Ovary (tissue), 9 donors: Measurements from ENCODE around the gene DOC2B. TPM values are rescaled to one million over a fixed set of nuclear protein-coding genes. Genes with fewer than 3 reads are reported as not detected.
"Not testable (repeated sequence)": the region's sequence is repeated elsewhere in the genome, so short reads cannot be mapped to it uniquely, and the experiment has no call there.

Experiments used
- DNase-seq, 5 donors: peaks; one replicate each; pipeline ENCODE4 v3.0.0-alpha.2; 2019 to 2020
- H3K27ac ChIP-seq, 2 donors: fragments of 200-600 bp; one replicate each; pipeline versions ENCODE4 v1.5.1 to v1.8.0; 2019 to 2022
- H3K27me3 ChIP-seq: fragments of 200-600 bp; one replicate; pipeline ENCODE4 v1.8.0; 2022
- H3K36me3 ChIP-seq: fragments of 200-600 bp; sonication (generic); one replicate; pipeline ENCODE4 v1.5.1; 2019
- H3K4me1 ChIP-seq: one replicate; pipeline ENCODE4 v1.8.1; 2013; ENCODE audit warnings: mild to moderate bottlenecking, moderate library complexity; ENCODE audit not compliant: insufficient read depth
- H3K4me3 ChIP-seq: fragments of 200-600 bp; sonication (generic); one replicate; pipeline ENCODE4 v1.5.1; 2017
- H3K9me3 ChIP-seq, 2 donors: fragments of 200-600 bp in 1 of 2; sonication (generic) in 1 of 2; one replicate each; pipeline versions ENCODE4 v1.5.1 to v1.8.1; 2013 to 2019; ENCODE audit warnings: mild to moderate bottlenecking in 1 of 2, moderate library complexity in 1 of 2
- EP300 ChIP-seq: sonication (generic); formaldehyde crosslinking; IDR thresholded peaks from one replicate; pipeline ENCODE4 v1.6.1; 2017; ENCODE audit warnings: antibody characterized with exemption
- POLR2A ChIP-seq: fragments of 450-650 bp; IDR thresholded peaks from one replicate; pipeline ENCODE4 v1.6.1; 2017; ENCODE audit warnings: antibody characterized with exemption, mild to moderate bottlenecking, moderate library complexity
- WGBS, 3 donors: extraction: QIAGEN DNeasy Blood & Tissue Kit in 1 of 3; methylation state at CpG; one replicate each; pipeline versions ENCODE4 v1.1.5 to v1.1.7; 2013 to 2017; 5-methylcytosine and 5-hydroxymethylcytosine counted together
- intact Hi-C, 4 donors: fragments of 100-400 bp; cut with DNase I; formaldehyde crosslinking; loops; one replicate each; pipeline versions ENCODE4 v1.11.0 to v1.15.1; 2022 to 2023
- polyA plus RNA-seq, 2 donors: library from polyadenylated mRNA; stranded (reverse); fragments of 200-250 nt in 1 of 2; fragments of 350-450 nt in 1 of 2; fragmentation: Illumina TruSeq in 1 of 2; extraction: RNeasy Lipid Tissue Mini Kit (QIAGEN cat#74804) in 1 of 2; gene quantifications; one replicate each; pipeline ENCODE4 v1.2.3, GENCODE V29; 2013 to 2014
- total RNA-seq, 7 donors: library from RNA; depleted of rRNA in 2 of 7; stranded (reverse); fragments of >200 nt in 2 of 7; fragmentation: NEBNext Ultra II Directional in 3 of 7; extraction: Animal tissue kit (Norgen Biotek cat#: 25700) in 3 of 7; gene quantifications; one replicate each; pipeline versions ENCODE4 v1.1.0 to v1.2.4, GENCODE V29; 2016 to 2023
- TF ChIP-seq, protein P1 (sequence below), 3 donors: fragments of 450-650 bp in 2 of 3; fragments of 200-600 bp in 1 of 3; IDR thresholded peaks; one replicate each; pipeline versions ENCODE4 v1.5.1 to v1.8.0; 2016 to 2022; ENCODE audit warnings: antibody characterized with exemption in 3 of 3, mild to moderate bottlenecking in 1 of 3
- donor health status: DM: no; HTN: no; CAD: no; lungs with moderate emphysema.
- donor health status: DM: no; HTN: no; CAD: no.
- donor health status: Bipolar disorder and iron deficiency.
- donor health status: DM: yes; HTN: yes; CAD: no.
- donor health status: DM: no; HTN: no; CAD: no.
- donor health status: DM: yes; HTN: yes; CAD: no.

DOC2B gene
- total and polyA plus RNA-seq, 9 donors: 0.83 to 4.5 (median 2.0) TPM

DNA sequence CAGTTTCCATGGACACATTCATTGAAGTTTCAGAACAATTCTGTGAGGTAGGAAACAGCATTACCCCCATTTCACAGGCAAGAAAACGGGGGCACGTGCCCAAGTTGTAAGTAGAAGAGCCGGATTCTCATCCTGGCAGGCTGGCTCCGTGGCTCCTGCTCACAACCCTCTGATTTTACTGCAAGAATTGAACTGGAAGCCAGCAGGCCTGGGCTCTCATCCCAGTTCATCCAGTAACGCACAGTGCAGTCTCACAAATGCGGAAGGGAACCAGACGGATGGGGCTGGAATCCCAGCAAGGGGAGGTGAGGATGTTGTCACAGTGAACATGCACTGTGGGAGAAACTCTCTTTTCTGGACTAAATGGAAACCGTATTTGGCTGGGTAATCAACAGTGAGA, 40.7 kb upstream of the DOC2B start:
- WGBS, 3 donors: 74 to 87% (median 80%) methylated on average over 8 of the region's 8 CpGs

DNA sequence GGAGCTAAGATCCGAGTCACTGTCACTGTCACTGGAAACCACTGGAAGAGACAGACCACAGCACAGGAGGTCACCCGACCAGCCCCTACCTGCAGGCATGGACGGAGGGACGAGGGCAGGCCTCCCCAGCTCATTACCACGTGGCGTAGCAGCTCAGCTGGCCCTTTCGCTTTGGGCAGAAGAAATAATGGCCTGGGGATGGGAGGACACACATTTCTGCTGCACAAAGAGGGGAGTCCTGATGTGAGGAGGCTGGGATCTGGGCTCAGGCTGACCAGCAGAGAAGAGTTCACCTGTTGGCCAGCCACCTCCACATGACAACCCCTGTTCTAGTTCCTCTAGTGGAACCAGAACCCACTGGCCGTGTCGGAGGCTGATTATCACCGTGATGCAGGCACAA, 38.2 kb upstream of the DOC2B start:
- TF ChIP-seq POLR2A: no peak
- TF ChIP-seq, protein P1, sequence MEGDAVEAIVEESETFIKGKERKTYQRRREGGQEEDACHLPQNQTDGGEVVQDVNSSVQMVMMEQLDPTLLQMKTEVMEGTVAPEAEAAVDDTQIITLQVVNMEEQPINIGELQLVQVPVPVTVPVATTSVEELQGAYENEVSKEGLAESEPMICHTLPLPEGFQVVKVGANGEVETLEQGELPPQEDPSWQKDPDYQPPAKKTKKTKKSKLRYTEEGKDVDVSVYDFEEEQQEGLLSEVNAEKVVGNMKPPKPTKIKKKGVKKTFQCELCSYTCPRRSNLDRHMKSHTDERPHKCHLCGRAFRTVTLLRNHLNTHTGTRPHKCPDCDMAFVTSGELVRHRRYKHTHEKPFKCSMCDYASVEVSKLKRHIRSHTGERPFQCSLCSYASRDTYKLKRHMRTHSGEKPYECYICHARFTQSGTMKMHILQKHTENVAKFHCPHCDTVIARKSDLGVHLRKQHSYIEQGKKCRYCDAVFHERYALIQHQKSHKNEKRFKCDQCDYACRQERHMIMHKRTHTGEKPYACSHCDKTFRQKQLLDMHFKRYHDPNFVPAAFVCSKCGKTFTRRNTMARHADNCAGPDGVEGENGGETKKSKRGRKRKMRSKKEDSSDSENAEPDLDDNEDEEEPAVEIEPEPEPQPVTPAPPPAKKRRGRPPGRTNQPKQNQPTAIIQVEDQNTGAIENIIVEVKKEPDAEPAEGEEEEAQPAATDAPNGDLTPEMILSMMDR (IDR thresholded peaks at IDR 0.05): no peak
- no peak for TF ChIP-seq EP300
- Histone ChIP-seq H3K36me3 (no peaks in the 10 kb centered on the region), H3K4me1 (no peaks in the 10 kb centered on the region), H3K27me3 (no peaks in the 10 kb centered on the region), H3K27ac (no peak overlapping the region), H3K4me3 (no peak overlapping the region), H3K9me3 (no peaks in the 10 kb centered on the region)
- peak in 2 of 5 donors; percentile 3 to 13 for DNase-seq
- WGBS, 3 donors: 89 to 98% (median 92%) methylated on average over 10 of the region's 10 CpGs
- intact Hi-C loops: no loop called here

More for the DNA sequence above, 40.7 kb upstream of the DOC2B start:
- TF ChIP-seq, protein P1 (IDR thresholded peaks at IDR 0.05): no peak
- TF ChIP-seq POLR2A (no peak), EP300 (no peak)
- H3K9me3 ChIP-seq: no peaks in the 10 kb centered on the region
- intact Hi-C loops: no loop called here
- H3K4me1 ChIP-seq: no peaks in the 10 kb centered on the region
- peak in 2 of 5 donors; percentile 9 to 17 for DNase-seq
- H3K27ac ChIP-seq: no peak overlapping the region
- no peaks in the 10 kb centered on the region for H3K36me3 ChIP-seq
- H3K27me3 ChIP-seq: no peaks in the 10 kb centered on the region
- no peak overlapping the region for H3K4me3 ChIP-seq

DNA sequence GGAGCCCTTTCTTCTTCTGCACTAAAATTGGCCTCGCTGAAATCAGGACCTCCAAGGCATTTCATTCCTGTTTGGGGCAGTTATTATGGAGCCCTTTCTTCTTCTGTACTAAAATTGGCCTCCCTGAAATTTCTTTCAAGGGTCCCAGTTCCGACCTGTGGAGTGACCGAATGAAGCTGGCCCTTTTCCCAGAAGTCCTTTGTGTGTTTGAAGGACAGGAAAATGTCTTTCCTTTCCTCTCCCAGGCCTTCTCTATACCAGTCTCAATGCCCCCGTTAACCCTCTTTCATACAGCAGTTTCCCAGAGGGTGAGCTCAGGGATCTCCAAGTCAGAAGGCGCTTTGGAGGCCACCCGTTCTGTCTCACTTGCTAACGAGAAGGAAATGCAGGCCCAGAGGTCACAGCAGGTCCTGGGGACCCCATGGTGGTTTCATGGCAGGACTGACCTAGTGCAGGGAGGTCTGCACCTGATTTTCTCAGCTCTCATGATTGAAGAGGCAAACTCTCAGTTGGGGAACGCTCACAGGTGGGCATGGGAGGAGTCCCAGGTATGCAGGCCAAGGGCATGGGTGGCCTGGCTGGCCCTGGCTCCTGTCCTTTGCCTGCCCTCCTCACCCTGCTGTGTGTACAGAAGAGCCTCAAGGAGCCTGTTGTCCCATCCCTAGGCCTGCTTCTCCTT, 37.1 kb upstream of the DOC2B start:
- Histone ChIP-seq H3K27me3 (no peaks in the 10 kb centered on the region), H3K36me3 (no peaks in the 10 kb centered on the region), H3K9me3 (no peaks in the 10 kb centered on the region), H3K4me3 (no peak overlapping the region), H3K27ac (no peak overlapping the region), H3K4me1 (no peaks in the 10 kb centered on the region)
- 77 to 86% (median 83%) methylated on average over 8 of the region's 8 CpGs for WGBS, 3 donors
- peak in 1 of 5 donors; percentile 8 for DNase-seq
- intact Hi-C loops: no loop called here
- TF ChIP-seq, protein P1 (IDR thresholded peaks at IDR 0.05): no peak

DNA sequence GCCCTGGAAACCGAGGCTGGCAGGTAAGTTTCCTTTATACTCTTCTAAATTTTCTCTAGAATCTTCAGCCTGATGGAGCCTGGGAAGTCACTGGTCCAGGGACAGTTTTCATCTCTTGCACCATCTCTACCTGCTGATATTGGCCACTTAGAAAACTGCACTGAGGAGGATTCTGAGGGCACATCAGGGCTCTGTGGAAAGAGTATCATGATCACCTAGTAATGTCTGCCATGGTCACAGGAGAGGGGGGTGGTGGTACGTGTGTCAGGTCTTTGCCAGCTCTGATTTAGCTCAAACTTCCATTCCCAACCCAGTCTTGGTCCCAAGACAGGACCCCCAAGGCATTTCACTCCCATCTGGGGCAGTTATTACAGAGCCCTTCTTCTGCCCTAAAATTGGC, 35.2 kb upstream of the DOC2B start:
- no peak for DNase-seq

DNA sequence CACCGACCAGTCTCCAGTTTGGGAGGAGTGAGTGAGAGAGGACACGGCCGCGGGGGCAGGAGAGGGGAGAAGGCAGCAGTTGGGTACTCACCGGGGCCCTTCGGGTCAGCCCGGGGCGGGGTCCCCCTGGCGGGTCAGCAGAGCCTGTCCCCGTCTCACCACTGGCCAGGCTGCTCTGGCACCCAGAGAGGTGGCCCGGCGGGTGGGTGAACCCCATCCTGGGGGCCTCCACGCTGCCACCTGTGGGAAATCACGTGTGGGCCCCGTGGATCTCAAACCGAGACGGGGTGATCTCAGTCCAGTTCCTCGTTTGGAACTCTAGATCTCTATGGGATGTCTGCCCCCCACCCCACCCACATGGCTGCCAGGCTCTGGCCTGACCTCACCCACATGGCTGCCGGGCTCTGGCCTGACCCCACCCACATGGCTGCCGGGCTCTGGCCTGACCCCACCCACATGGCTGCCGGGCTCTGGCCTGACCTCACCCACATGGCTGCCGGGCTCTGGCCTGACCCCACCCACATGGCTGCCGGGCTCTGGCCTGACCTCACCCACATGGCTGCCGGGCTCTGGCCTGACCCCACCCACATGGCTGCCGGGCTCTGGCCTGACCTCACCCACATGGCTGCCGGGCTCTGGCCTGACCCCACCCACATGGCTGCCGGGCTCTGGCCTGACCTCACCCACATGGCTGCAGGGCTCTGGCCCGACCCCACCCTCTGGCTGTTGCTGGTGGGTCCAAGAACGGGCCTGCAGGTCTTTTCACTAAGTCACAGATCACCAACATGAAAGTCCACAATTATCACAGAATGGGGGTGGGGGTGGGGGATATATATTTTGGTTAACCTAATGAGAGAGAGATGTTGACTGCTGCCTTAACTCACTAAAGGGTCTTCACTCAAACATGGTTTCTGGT, 34.4 kb upstream of the DOC2B start:
- H3K36me3 ChIP-seq, H3K4me1 ChIP-seq, H3K4me3 ChIP-seq, H3K27ac ChIP-seq, H3K9me3 ChIP-seq, intact Hi-C loops, H3K27me3 ChIP-seq: not testable (repeated sequence)
- peak in 1 of 5 donors; percentile 63 for DNase-seq
- 58 to 76% (median 67%) methylated on average over 22 to 25 of the region's 29 CpGs for WGBS, 3 donors

More for the DNA sequence above, 35.2 kb upstream of the DOC2B start:
- Histone ChIP-seq H3K4me3 (no peak overlapping the region), H3K36me3 (no peaks in the 10 kb centered on the region), H3K27me3 (no peaks in the 10 kb centered on the region), H3K9me3 (no peaks in the 10 kb centered on the region), H3K27ac (no peak overlapping the region), H3K4me1 (no peaks in the 10 kb centered on the region)
- TF ChIP-seq, protein P1 (IDR thresholded peaks at IDR 0.05): no peak
- TF ChIP-seq EP300 (no peak), POLR2A (no peak)
- WGBS, 3 donors: 46 to 75% (median 69%) methylated on average over 2 of the region's 2 CpGs
- intact Hi-C loops: no loop called here
